Erythroblast (primary cell): ENCODE data around the gene SDHB.

Source experiments
- GATA1 ChIP-seq: IDR thresholded peaks from 2 replicates; pipeline ENCODE4 v1.6.1; 2011; ENCODE audit warnings: low read depth, mild to moderate bottlenecking, control low read depth, low read length, moderate library complexity
- POLR2A ChIP-seq: IDR thresholded peaks from 2 replicates; pipeline ENCODE4 v1.6.1; 2011; ENCODE audit warnings: mild to moderate bottlenecking, low read length

GRCh38 chr1:17052641-17053040, 1.2 kb downstream of the SDHB start:
- TF ChIP-seq POLR2A (no peak), GATA1 (no peak)
